UCSD-AML1 (cell line): ENCODE measurements around the gene FFAR4.
"Not testable (repeated sequence)": the region's sequence is repeated elsewhere in the genome, so short reads cannot be mapped to it uniquely, and the experiment has no call there.

Experiments
- DNase-seq: peaks from one replicate; lab custom pipeline; 2025; ENCODE audit not compliant: unreplicated experiment; lab: John Stamatoyannopoulos, UW

Gene FFAR4

GRCh38 chr10:93566435-93567276 lies at the start of gene FFAR4:
TSS of gene FFAR4 (plus strand) at chr10:93566665. CDS start at chr10:93566721, 56 bp downstream.
- peak; percentile 23 for DNase-seq

GRCh38 chr10:93518531-93518930 lies 47.9 kb upstream of the FFAR4 start:
- no peak for DNase-seq

- no peak for DNase-seq
Measured at GRCh38 chr10:93535293-93535692, 31.2 kb upstream of the FFAR4 start.

- DNase-seq, result not testable (repeated sequence)
Measured at GRCh38 chr10:93540871-93541270, 25.6 kb upstream of the FFAR4 start.

GRCh38 chr10:93541402-93542357 lies 24.8 kb upstream of the FFAR4 start:
- no peak for DNase-seq

- DNase-seq, result no peak
Measured at GRCh38 chr10:93542358-93542791, 24.1 kb upstream of the FFAR4 start.

GRCh38 chr10:93546995-93547394 lies 19.5 kb upstream of the FFAR4 start:
- not testable (repeated sequence) for DNase-seq

- no peak for DNase-seq
Measured at GRCh38 chr10:93547522-93547921, 18.9 kb upstream of the FFAR4 start.

- no peak for DNase-seq
Measured at GRCh38 chr10:93548376-93549071, 17.9 kb upstream of the FFAR4 start.

- DNase-seq, result no peak
Measured at GRCh38 chr10:93550606-93551005, 15.9 kb upstream of the FFAR4 start.

- DNase-seq, result no peak
Measured at GRCh38 chr10:93552780-93553179, 13.7 kb upstream of the FFAR4 start.

GRCh38 chr10:93553482-93554315 lies 12.8 kb upstream of the FFAR4 start:
- no peak for DNase-seq

GRCh38 chr10:93554316-93554663 lies 12.2 kb upstream of the FFAR4 start:
- no peak for DNase-seq

GRCh38 chr10:93554760-93555432 lies 11.6 kb upstream of the FFAR4 start:
- peak; percentile 81 for DNase-seq

- DNase-seq, result no peak
Measured at GRCh38 chr10:93559490-93559889, 7.0 kb upstream of the FFAR4 start.

- DNase-seq, result no peak
Measured at GRCh38 chr10:93560541-93560940, 5.9 kb upstream of the FFAR4 start.

GRCh38 chr10:93565446-93565845 lies 1.0 kb upstream of the FFAR4 start:
- peak; percentile 16 for DNase-seq

GRCh38 chr10:93567277-93568104 lies 1.0 kb downstream of the FFAR4 start:
- DNase-seq, result no peak

- no peak for DNase-seq
Measured at GRCh38 chr10:93568105-93568390, 1.6 kb downstream of the FFAR4 start.
